HG02642 (cell line): ENCODE data around the gene SLC30A10.
"Not testable (repeated sequence)": the region's sequence is repeated elsewhere in the genome, so short reads cannot be mapped to it uniquely, and the experiment has no call there.

Experiments used
- ATAC-seq: cut with Tn5 transposase; IDR thresholded peaks from one replicate; pipeline ENCODE4 v1.9.1; 2021; ENCODE audit warnings: mild to moderate bottlenecking; ENCODE audit not compliant: unreplicated experiment, poor library complexity

SLC30A10 gene

GRCh38 chr1:219900201-219900600 lies 28.2 kb downstream of the SLC30A10 start:
- ATAC-seq, result no peak

- ATAC-seq, result no peak
These were observed 30.0 kb downstream of the SLC30A10 start for GRCh38 chr1:219898375-219898774.

GRCh38 chr1:219897914-219898313 lies 30.4 kb downstream of the SLC30A10 start:
- ATAC-seq, result no peak

- not testable (repeated sequence) for ATAC-seq
These were observed 36.1 kb downstream of the SLC30A10 start for GRCh38 chr1:219892271-219892670.

- ATAC-seq, result not testable (repeated sequence)
These were observed 36.5 kb downstream of the SLC30A10 start for GRCh38 chr1:219891846-219892245.

- not testable (repeated sequence) for ATAC-seq
These were observed 39.7 kb downstream of the SLC30A10 start for GRCh38 chr1:219888667-219889066.

GRCh38 chr1:219885680-219886079 lies 42.7 kb downstream of the SLC30A10 start:
- ATAC-seq, result no peak

- ATAC-seq, result no peak
These were observed 44.7 kb downstream of the SLC30A10 start for GRCh38 chr1:219883400-219884332.

- ATAC-seq, result no peak
These were observed 45.6 kb downstream of the SLC30A10 start for GRCh38 chr1:219882755-219883154.

- ATAC-seq, result no peak
These were observed 46.3 kb downstream of the SLC30A10 start for GRCh38 chr1:219882096-219882495.

GRCh38 chr1:219880765-219881457 lies 47.4 kb downstream of the SLC30A10 start:
- ATAC-seq, result no peak

- no peak for ATAC-seq
These were observed 51.6 kb downstream of the SLC30A10 start for GRCh38 chr1:219876798-219877209.

- ATAC-seq, result no peak
These were observed 52.5 kb downstream of the SLC30A10 start for GRCh38 chr1:219875860-219876259.

GRCh38 chr1:219872538-219872937 lies 55.8 kb downstream of the SLC30A10 start:
- not testable (repeated sequence) for ATAC-seq

GRCh38 chr1:219871427-219872057 lies 56.8 kb downstream of the SLC30A10 start:
- ATAC-seq, result no peak

- ATAC-seq, result not testable (repeated sequence)
These were observed 59.7 kb downstream of the SLC30A10 start for GRCh38 chr1:219868615-219869014.
